ENCODE data around the gene MYH11. TPM values are rescaled to one million over a fixed set of nuclear protein-coding genes. Genes with fewer than 3 reads are reported as not detected.
"Not testable (repeated sequence)": the region's sequence is repeated elsewhere in the genome, so short reads cannot be mapped to it uniquely, and the experiment has no call there.

MYH11 gene
- total and polyA plus RNA-seq, 2 donors, result 1.1 to 26.6 TPM

- 78% methylated on average over 8 of the region's 8 CpGs for WGBS
- H3K4me1 ChIP-seq (ENCODE audit: control insufficient read depth in 2 of 2, insufficient read depth in 2 of 2, low read length in 2 of 2), result no peaks in the 10 kb centered on the region
- H3K9me3 ChIP-seq (ENCODE audit: control insufficient read depth in 2 of 2, insufficient read depth in 1 of 2, low read length in 1 of 2), result no peaks in the 10 kb centered on the region
- H3K27me3 ChIP-seq (ENCODE audit: control insufficient read depth in 2 of 2, insufficient read depth in 1 of 2, low read length in 1 of 2), result no peaks in the 10 kb centered on the region
- no peak overlapping the region for H3K27ac ChIP-seq (ENCODE audit: low read depth in 1 of 2, low read length in 1 of 2)
- no peak overlapping the region for H3K4me3 ChIP-seq (ENCODE audit: low read length in 2 of 2)
- peak; percentile 11 to 72 (median 31) for DNase-seq (ENCODE audit: low read depth in 6 of 9, low spot score in 9 of 9)
- H3K36me3 ChIP-seq (ENCODE audit: control insufficient read depth in 2 of 2, insufficient read depth in 2 of 2, low read length in 1 of 2), result peaks cover 39 to 67% of the 10 kb centered on the region in 2 donors
Measured at GRCh38 chr16:15704545-15704987, 152.3 kb downstream of the MYH11 start.

- WGBS, result 93% methylated on average over 14 of the region's 14 CpGs
- Histone ChIP-seq H3K9me3 (ENCODE audit: control insufficient read depth in 2 of 2, insufficient read depth in 1 of 2, low read length in 1 of 2) (no peaks in the 10 kb centered on the region), H3K4me1 (ENCODE audit: control insufficient read depth in 2 of 2, insufficient read depth in 2 of 2, low read length in 2 of 2) (no peaks in the 10 kb centered on the region), H3K27ac (ENCODE audit: low read depth in 1 of 2, low read length in 1 of 2) (no peak overlapping the region), H3K36me3 (ENCODE audit: control insufficient read depth in 2 of 2, insufficient read depth in 2 of 2, low read length in 1 of 2) (peaks cover 50 to 69% of the 10 kb centered on the region in 2 donors), H3K27me3 (ENCODE audit: control insufficient read depth in 2 of 2, insufficient read depth in 1 of 2, low read length in 1 of 2) (no peaks in the 10 kb centered on the region), H3K4me3 (ENCODE audit: low read length in 2 of 2) (no peak overlapping the region)
- no peak for DNase-seq (ENCODE audit: low read depth in 6 of 9, low spot score in 9 of 9)
Measured at GRCh38 chr16:15703029-15703736, 153.6 kb downstream of the MYH11 start.

DNA sequence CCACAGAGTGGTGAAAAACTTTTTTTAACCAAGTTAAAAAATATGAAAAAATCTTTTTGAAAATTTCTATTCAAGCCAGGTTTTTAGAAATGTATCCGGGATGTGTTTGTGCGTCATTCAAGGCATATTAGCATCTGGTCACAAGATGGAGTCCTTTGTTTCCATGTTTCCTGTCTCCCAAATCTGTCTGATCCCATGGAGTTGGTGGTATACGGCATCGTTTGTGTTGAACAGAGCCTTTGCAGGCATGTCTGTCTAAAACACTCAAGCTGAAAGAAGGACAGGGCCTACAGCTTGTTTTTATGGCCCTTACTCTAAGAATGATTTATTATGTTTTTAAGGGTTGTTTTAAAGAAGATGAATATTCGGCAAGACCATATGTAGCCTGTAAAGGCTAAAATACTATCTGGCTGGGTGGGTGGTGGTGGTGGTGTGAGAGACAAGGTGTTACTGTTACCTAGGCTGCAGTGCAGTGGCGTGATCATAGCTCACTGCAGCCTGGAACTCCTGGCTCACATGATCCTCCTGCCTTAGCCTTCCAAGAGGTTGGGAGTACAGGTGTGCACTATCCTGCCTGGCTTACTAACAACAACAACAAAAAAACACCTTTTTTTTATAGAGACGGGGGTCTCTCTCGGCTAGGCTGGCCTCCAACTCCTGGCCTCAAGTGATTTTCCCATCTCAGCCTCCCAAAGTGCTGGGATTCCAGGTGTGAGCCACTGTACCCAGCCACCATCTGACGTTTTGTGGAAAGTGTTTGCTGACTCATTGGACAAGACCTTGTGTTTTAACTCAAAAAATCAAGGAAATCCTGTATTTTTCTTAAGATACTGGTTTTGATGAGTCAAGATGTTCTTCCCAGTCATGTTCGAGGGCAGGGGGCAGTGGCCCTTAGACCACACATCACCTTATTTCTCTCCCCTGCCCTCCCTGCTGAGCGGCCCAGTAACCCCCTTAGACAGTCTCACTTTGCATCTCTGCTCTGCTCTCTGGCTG, 154.6 kb downstream of the MYH11 start:
- DNase-seq (ENCODE audit: low read depth in 6 of 9, low spot score in 9 of 9), result no peak
- 91% methylated on average over 11 of the region's 11 CpGs for WGBS
- Histone ChIP-seq H3K9me3 (ENCODE audit: control insufficient read depth in 2 of 2, insufficient read depth in 1 of 2, low read length in 1 of 2) (no peaks in the 10 kb centered on the region), H3K4me3 (ENCODE audit: low read length in 2 of 2) (no peak overlapping the region), H3K4me1 (ENCODE audit: control insufficient read depth in 2 of 2, insufficient read depth in 2 of 2, low read length in 2 of 2) (no peaks in the 10 kb centered on the region), H3K27ac (ENCODE audit: low read depth in 1 of 2, low read length in 1 of 2) (no peak overlapping the region), H3K27me3 (ENCODE audit: control insufficient read depth in 2 of 2, insufficient read depth in 1 of 2, low read length in 1 of 2) (no peaks in the 10 kb centered on the region), H3K36me3 (ENCODE audit: control insufficient read depth in 2 of 2, insufficient read depth in 2 of 2, low read length in 1 of 2) (peaks cover 57 to 72% of the 10 kb centered on the region in 2 donors)

GRCh38 chr16:15701367-15701766, 155.5 kb downstream of the MYH11 start:
- 98% methylated on average over 6 of the region's 6 CpGs for WGBS
- Histone ChIP-seq H3K36me3 (ENCODE audit: control insufficient read depth in 2 of 2, insufficient read depth in 2 of 2, low read length in 1 of 2) (peaks cover 66 to 76% of the 10 kb centered on the region in 2 donors), H3K4me3 (ENCODE audit: low read length in 2 of 2) (no peak overlapping the region), H3K9me3 (ENCODE audit: control insufficient read depth in 2 of 2, insufficient read depth in 1 of 2, low read length in 1 of 2) (no peaks in the 10 kb centered on the region), H3K4me1 (ENCODE audit: control insufficient read depth in 2 of 2, insufficient read depth in 2 of 2, low read length in 2 of 2) (no peaks in the 10 kb centered on the region), H3K27me3 (ENCODE audit: control insufficient read depth in 2 of 2, insufficient read depth in 1 of 2, low read length in 1 of 2) (no peaks in the 10 kb centered on the region), H3K27ac (ENCODE audit: low read depth in 1 of 2, low read length in 1 of 2) (no peak overlapping the region)
- DNase-seq (ENCODE audit: low read depth in 6 of 9, low spot score in 9 of 9), result no peak

- H3K4me3 ChIP-seq (ENCODE audit: low read length in 2 of 2), result no peak overlapping the region
- no peak for DNase-seq (ENCODE audit: low read depth in 6 of 9, low spot score in 9 of 9)
- H3K4me1 ChIP-seq (ENCODE audit: control insufficient read depth in 2 of 2, insufficient read depth in 2 of 2, low read length in 2 of 2), result no peaks in the 10 kb centered on the region
- peaks cover 75 to 80% of the 10 kb centered on the region in 2 donors for H3K36me3 ChIP-seq (ENCODE audit: control insufficient read depth in 2 of 2, insufficient read depth in 2 of 2, low read length in 1 of 2)
- over 99% methylated on average over 12 of the region's 12 CpGs for WGBS
- H3K9me3 ChIP-seq (ENCODE audit: control insufficient read depth in 2 of 2, insufficient read depth in 1 of 2, low read length in 1 of 2), result no peaks in the 10 kb centered on the region
- H3K27me3 ChIP-seq (ENCODE audit: control insufficient read depth in 2 of 2, insufficient read depth in 1 of 2, low read length in 1 of 2), result no peaks in the 10 kb centered on the region
- H3K27ac ChIP-seq (ENCODE audit: low read depth in 1 of 2, low read length in 1 of 2), result no peak overlapping the region
Measured at GRCh38 chr16:15699819-15700218, 157.0 kb downstream of the MYH11 start.

- WGBS, result 97% methylated on average over 5 of the region's 5 CpGs
- Histone ChIP-seq H3K9me3 (ENCODE audit: control insufficient read depth in 2 of 2, insufficient read depth in 1 of 2, low read length in 1 of 2) (no peaks in the 10 kb centered on the region), H3K27ac (ENCODE audit: low read depth in 1 of 2, low read length in 1 of 2) (no peak overlapping the region), H3K4me3 (ENCODE audit: low read length in 2 of 2) (no peak overlapping the region), H3K27me3 (ENCODE audit: control insufficient read depth in 2 of 2, insufficient read depth in 1 of 2, low read length in 1 of 2) (no peaks in the 10 kb centered on the region), H3K4me1 (ENCODE audit: control insufficient read depth in 2 of 2, insufficient read depth in 2 of 2, low read length in 2 of 2) (no peaks in the 10 kb centered on the region), H3K36me3 (ENCODE audit: control insufficient read depth in 2 of 2, insufficient read depth in 2 of 2, low read length in 1 of 2) (peaks cover 89 to 91% of the 10 kb centered on the region in 2 donors)
- no peak for DNase-seq (ENCODE audit: low read depth in 6 of 9, low spot score in 9 of 9)
Measured at GRCh38 chr16:15694499-15694898, 162.3 kb downstream of the MYH11 start.

DNA sequence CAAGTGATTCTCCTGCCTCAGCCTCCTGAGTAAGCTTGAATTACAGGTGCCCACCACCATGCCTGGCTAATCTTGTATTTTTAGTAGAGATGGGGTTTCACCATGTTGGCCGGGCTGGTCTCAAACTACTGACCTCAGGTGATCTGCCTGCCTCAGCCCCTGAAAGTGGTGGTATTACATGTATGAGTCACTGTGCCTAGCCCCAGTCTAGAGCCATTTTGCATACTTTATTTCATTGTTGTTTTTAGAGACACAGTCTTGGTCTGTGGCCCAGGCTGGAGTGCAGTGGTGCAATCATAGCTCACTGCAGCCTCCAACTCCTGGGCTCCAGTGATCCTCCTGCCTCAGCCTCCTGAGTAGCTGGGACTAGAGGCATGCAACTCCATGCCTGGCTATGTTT, 164.3 kb downstream of the MYH11 start:
- H3K4me3 ChIP-seq (ENCODE audit: low read length in 2 of 2); H3K27ac ChIP-seq (ENCODE audit: low read depth in 1 of 2, low read length in 1 of 2); H3K4me1 ChIP-seq (ENCODE audit: control insufficient read depth in 2 of 2, insufficient read depth in 2 of 2, low read length in 2 of 2); H3K9me3 ChIP-seq (ENCODE audit: control insufficient read depth in 2 of 2, insufficient read depth in 1 of 2, low read length in 1 of 2); DNase-seq (ENCODE audit: low read depth in 6 of 9, low spot score in 9 of 9); H3K27me3 ChIP-seq (ENCODE audit: control insufficient read depth in 2 of 2, insufficient read depth in 1 of 2, low read length in 1 of 2): not testable (repeated sequence)
- WGBS, result 98% methylated on average over 1 of the region's 1 CpG
- H3K36me3 ChIP-seq (ENCODE audit: control insufficient read depth in 2 of 2, insufficient read depth in 2 of 2, low read length in 1 of 2), result peaks cover 82 to 85% of the 10 kb centered on the region in 2 donors

GRCh38 chr16:15691046-15691445, 165.8 kb downstream of the MYH11 start:
- Histone ChIP-seq H3K4me3 (ENCODE audit: low read length in 2 of 2) (no peak overlapping the region), H3K27ac (ENCODE audit: low read depth in 1 of 2, low read length in 1 of 2) (no peak overlapping the region), H3K27me3 (ENCODE audit: control insufficient read depth in 2 of 2, insufficient read depth in 1 of 2, low read length in 1 of 2) (no peaks in the 10 kb centered on the region), H3K9me3 (ENCODE audit: control insufficient read depth in 2 of 2, insufficient read depth in 1 of 2, low read length in 1 of 2) (no peaks in the 10 kb centered on the region), H3K4me1 (ENCODE audit: control insufficient read depth in 2 of 2, insufficient read depth in 2 of 2, low read length in 2 of 2) (no peaks in the 10 kb centered on the region), H3K36me3 (ENCODE audit: control insufficient read depth in 2 of 2, insufficient read depth in 2 of 2, low read length in 1 of 2) (peaks cover 80 to 81% of the 10 kb centered on the region in 2 donors)
- DNase-seq (ENCODE audit: low read depth in 6 of 9, low spot score in 9 of 9), result no peak
- 98% methylated on average over 10 of the region's 10 CpGs for whole genome bisulfite sequencing

- H3K27me3 ChIP-seq (ENCODE audit: control insufficient read depth in 2 of 2, insufficient read depth in 1 of 2, low read length in 1 of 2), result no peaks in the 10 kb centered on the region
- H3K4me1 ChIP-seq (ENCODE audit: control insufficient read depth in 2 of 2, insufficient read depth in 2 of 2, low read length in 2 of 2), result no peaks in the 10 kb centered on the region
- DNase-seq (ENCODE audit: low read depth in 6 of 9, low spot score in 9 of 9), result no peak
- H3K4me3 ChIP-seq (ENCODE audit: low read length in 2 of 2), result no peak overlapping the region
- H3K36me3 ChIP-seq (ENCODE audit: control insufficient read depth in 2 of 2, insufficient read depth in 2 of 2, low read length in 1 of 2), result peaks cover 75 to 81% of the 10 kb centered on the region in 2 donors
- WGBS, result 97% methylated on average over 3 of the region's 3 CpGs
- no peaks in the 10 kb centered on the region for H3K9me3 ChIP-seq (ENCODE audit: control insufficient read depth in 2 of 2, insufficient read depth in 1 of 2, low read length in 1 of 2)
- H3K27ac ChIP-seq (ENCODE audit: low read depth in 1 of 2, low read length in 1 of 2), result no peak overlapping the region
Measured at GRCh38 chr16:15690296-15690695, 166.5 kb downstream of the MYH11 start.

Measured in thymus (tissue), 11 donors.